ELR (cell line): Measurements from ENCODE around the gene OPN1SW.
A peak's percentile ranks its signal among the peaks of the same experiment; 100 is the strongest.

Source experiments
- DNase-seq: peaks from one replicate; pipeline ENCODE4 v3.0.0-alpha.2; 2015; ENCODE audit warnings: low read depth

Gene OPN1SW

DNA sequence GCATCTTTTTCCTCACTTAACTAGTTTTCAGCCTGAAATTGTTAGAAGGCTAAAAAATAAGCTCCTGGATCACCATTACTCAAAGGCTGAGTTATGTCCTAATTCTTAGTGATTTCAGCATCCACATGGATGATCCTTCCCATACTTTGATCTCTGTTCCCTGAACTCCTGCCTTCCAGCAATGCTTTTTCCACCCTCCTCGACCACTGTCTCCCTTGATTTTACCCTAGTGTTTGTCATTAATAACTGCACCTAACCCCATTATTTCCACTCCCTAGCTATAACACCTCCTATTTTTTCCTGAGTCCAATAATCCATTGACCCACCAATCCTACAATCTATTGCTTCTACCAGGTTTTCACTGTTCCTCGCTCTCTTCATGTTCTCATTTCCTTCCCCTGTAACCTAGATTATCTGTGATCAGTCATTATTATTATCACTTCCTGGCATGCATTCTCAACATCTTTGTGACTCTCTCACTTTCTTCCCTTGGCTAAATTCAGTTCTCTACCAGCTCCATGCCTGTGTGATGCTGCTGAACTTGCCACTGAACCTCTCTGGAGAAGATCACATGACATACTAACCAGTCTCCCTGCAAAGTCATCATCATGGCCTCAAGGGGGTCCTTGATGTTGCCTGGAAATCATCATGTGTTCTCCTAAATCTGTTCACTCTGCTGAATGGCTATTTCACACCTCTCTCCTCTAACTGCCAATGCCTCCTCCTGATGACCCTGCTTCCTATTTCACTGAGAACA lies 42.9 kb downstream of the OPN1SW start:
- DNase-seq, result no peak

- DNase-seq, result no peak
These were observed 44.4 kb downstream of the OPN1SW start for GRCh38 chr7:128731184-128731583.

GRCh38 chr7:128729494-128729893 lies 46.1 kb downstream of the OPN1SW start:
- DNase-seq, result no peak

- peak; percentile 75 for DNase-seq
These were observed 47.0 kb downstream of the OPN1SW start for GRCh38 chr7:128728598-128728997.

- no peak for DNase-seq
These were observed 48.4 kb downstream of the OPN1SW start for GRCh38 chr7:128727239-128727638.

- DNase-seq, result no peak
These were observed 48.9 kb downstream of the OPN1SW start for GRCh38 chr7:128726737-128727072.

DNA sequence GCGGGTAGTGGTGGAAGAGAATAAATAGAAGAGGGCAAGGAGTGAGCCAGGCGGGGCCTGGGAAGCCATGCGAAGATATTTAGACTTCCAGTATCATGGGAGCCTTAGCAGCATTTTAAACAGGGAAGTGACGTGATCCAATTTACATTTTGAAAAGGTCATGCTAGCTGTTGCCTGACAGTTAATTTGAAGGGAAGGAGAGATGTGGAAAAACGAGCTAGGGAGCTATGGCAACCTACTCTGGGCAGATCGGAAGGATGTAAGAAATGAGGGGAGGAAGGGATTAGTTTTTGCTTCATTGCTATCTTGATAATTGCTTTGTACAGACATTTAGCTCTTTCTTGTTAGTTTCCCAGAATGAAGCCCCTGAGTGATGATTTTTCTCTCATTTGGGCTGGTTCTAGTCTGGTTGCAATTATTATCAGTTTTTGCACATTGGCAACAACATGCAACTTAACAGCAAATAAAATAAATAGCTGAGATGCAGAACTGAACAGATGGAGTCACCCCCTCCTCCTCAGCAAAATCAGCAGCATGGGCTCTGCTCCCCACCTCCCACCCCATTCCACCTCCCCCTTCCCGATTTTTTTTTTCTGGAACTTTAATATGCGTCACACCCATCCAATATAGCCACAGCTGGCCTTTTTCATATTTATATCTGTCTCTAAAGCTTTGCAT lies 49.4 kb downstream of the OPN1SW start:
- DNase-seq, result no peak

- DNase-seq, result no peak
These were observed 50.1 kb downstream of the OPN1SW start for GRCh38 chr7:128725531-128725930.

GRCh38 chr7:128724743-128725142 lies 50.9 kb downstream of the OPN1SW start:
- DNase-seq, result no peak
